GM12891 (cell line): Measurements from ENCODE around the gene PCNA.

Experiments used
- POLR2A ChIP-seq: IDR thresholded peaks from 2 replicates; pipeline ENCODE4 v1.6.1; 2011; ENCODE audit warnings: low read depth, low read length, control low read depth
- POLR2AphosphoS5 ChIP-seq: IDR thresholded peaks from 2 replicates; pipeline ENCODE4 v1.6.1; 2011; ENCODE audit warnings: low read depth, low read length, control low read depth
- SPI1 ChIP-seq: IDR thresholded peaks from 2 replicates; pipeline ENCODE4 v1.6.1; 2011; ENCODE audit warnings: low read depth, low read length, control low read depth
- TAF1 ChIP-seq: IDR thresholded peaks from 2 replicates; pipeline ENCODE4 v1.6.1; 2011; ENCODE audit warnings: low read depth, low read length, control low read depth

DNA sequence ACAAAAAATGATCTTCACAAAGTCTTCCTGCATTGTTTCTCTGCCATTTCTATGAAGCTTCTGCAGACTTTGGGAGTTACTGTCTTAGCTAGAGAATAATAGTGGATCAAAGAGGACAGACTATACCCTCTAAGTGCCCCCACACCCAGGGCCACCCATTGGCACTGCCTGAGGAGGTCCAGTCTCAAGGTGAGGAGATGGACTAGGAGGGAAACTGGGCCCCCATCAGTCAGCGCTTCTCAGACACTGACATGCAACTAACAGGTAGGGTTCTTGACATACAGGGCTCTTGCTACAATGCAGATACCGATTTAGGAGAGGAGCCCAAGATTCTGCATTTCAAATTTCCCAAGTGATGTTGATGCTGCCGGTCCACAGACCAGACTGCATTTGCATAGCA lies 24.3 kb downstream of the PCNA start:
- TF ChIP-seq POLR2AphosphoS5 (no peak), POLR2A (no peak), TAF1 (no peak), SPI1 (no peak)
